HFF-Myc (cell line): ENCODE results near the gene PLEKHG1.

Source experiments
- DNase-seq: peaks from one replicate; pipeline ENCODE4 v3.0.0-alpha.2; 2011; ENCODE audit warnings: low read depth; ENCODE audit errors: extremely low read depth
- H3K4me3 ChIP-seq: replicated peaks from 2 replicates; pipeline ENCODE4 v1.5.1; 2011; ENCODE audit warnings: low read depth, mild to moderate bottlenecking, control low read depth, low read length
- CTCF ChIP-seq: IDR thresholded peaks from 2 replicates; pipeline ENCODE4 v1.5.1; 2012; ENCODE audit warnings: mild to moderate bottlenecking, low read depth, low read length, control low read depth; ENCODE audit errors: missing control alignments

Gene PLEKHG1

DNA sequence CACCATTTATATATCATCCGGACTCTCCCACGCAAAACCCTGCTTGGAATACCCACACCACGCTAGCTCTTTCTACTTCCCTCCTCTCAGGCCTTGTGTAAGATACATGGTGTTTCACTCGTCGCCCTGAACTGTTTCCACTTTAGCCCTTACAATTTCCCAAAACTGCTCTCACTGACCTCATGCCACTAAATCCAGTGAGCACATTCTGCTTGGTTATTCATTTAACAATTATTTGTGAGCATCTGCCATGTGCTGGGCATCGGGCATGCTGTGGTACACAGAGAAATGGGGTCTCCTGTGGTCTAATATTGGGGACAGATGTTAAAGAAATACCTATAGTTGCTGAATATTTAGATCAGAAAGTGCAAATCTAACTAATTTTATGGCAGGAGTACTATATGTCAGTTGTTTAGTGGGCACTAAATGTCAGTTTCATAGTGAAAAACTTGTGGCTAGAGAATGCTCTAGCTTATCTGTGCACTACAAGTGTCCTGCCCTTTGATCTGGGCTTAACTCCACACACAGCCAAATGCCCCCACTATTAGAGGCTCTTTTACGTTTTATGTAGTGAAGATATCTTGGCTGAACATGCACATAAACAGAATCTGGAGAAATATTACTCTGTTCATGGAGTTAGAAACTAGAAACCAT is 41.0 kb downstream of the PLEKHG1 start:
- no peak for DNase-seq
- no peak overlapping the region for H3K4me3 ChIP-seq
- no peak for TF ChIP-seq CTCF

DNA sequence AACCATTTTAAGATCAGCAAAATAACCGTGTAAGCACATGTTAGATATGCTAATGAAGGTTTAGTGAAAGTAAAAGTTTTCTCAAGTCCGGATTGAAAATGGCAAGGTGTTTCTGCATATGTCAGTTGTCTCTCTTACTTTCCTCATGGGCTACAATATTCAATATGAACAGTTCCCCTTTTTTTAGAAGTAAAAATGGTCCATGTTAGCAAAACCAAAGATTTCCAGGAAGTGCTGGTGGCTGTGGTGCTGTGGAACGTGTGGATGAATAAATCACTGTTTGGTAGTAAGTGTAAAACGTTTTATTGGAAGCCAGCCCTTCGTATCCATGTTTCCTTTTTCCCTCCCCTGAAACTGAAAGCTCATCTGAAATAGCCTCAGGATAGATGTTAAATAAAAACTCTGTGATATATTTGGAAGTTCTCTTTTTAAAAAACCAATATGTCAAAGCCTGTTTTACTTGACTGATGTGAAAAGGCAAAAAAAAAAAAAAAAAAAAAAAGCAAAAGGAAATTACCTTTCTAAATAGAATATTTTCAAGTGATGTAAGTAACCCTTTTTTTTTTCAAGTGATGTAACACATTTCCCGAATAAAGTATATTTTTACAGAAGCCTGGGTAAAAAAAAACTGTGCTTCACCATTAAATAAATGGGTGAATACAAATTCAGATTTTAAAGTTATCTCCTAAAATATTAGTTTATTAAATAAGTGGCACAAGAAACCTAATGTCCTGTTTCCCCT is 41.9 kb downstream of the PLEKHG1 start:
- TF ChIP-seq CTCF: no peak
- DNase-seq: no peak
- H3K4me3 ChIP-seq: no peak overlapping the region

GRCh38 chr6:150646228-150646627 is 46.5 kb downstream of the PLEKHG1 start:
- no peak for TF ChIP-seq CTCF
- no peak for DNase-seq
- H3K4me3 ChIP-seq: no peak overlapping the region

GRCh38 chr6:150647051-150647450 is 47.4 kb downstream of the PLEKHG1 start:
- H3K4me3 ChIP-seq: no peak overlapping the region
- TF ChIP-seq CTCF: no peak
- no peak for DNase-seq
